BLaER1 (cell line): ENCODE results near the gene RFXAP.

Experiments
- H3K27ac ChIP-seq: shearing (Covaris generic); formaldehyde crosslinking; 2 replicates; pipeline ENCODE4 v1.8.1; 2022
- H3K27me3 ChIP-seq: shearing (Covaris generic); formaldehyde crosslinking; 2 replicates; pipeline ENCODE4 v1.8.1; 2022
- H3K36me3 ChIP-seq: shearing (Covaris generic); formaldehyde crosslinking; 2 replicates; pipeline ENCODE4 v1.8.1; 2022
- H3K4me1 ChIP-seq: shearing (Covaris generic); formaldehyde crosslinking; 2 replicates; pipeline ENCODE4 v1.8.1; 2022
- H3K4me2 ChIP-seq: shearing (Covaris generic); formaldehyde crosslinking; 2 replicates; pipeline ENCODE4 v1.8.1; 2022
- H3K4me3 ChIP-seq: shearing (Covaris generic); formaldehyde crosslinking; 2 replicates; pipeline ENCODE4 v1.8.1; 2022
- H3K9ac ChIP-seq: shearing (Covaris generic); formaldehyde crosslinking; 2 replicates; pipeline ENCODE4 v1.8.1; 2022
- H3K9me3 ChIP-seq: shearing (Covaris generic); formaldehyde crosslinking; 2 replicates; pipeline ENCODE4 v1.8.1; 2022
- H4K20me1 ChIP-seq: shearing (Covaris generic); formaldehyde crosslinking; 2 replicates; pipeline ENCODE4 v1.8.1; 2022
- Cebpa-rat ChIP-seq: shearing (Covaris generic); IDR thresholded peaks from 2 replicates; pipeline ENCODE4 v1.8.1; 2022

RFXAP gene

GRCh38 chr13:36862002-36862685 lies 43.1 kb downstream of the RFXAP start:
- TF ChIP-seq Cebpa-rat = no peak
- Histone ChIP-seq H4K20me1 (no peaks in the 10 kb centered on the region), H3K4me3 (no peak overlapping the region), H3K9ac (no peak overlapping the region), H3K9me3 (no peaks in the 10 kb centered on the region), H3K4me2 (no peak overlapping the region), H3K4me1 (no peaks in the 10 kb centered on the region), H3K27ac (no peak overlapping the region), H3K27me3 (no peaks in the 10 kb centered on the region), H3K36me3 (no peaks in the 10 kb centered on the region)

- Histone ChIP-seq H3K36me3 (no peaks in the 10 kb centered on the region), H3K9me3 (no peaks in the 10 kb centered on the region)
Measured at GRCh38 chr13:36862722-36863121, 43.7 kb downstream of the RFXAP start.

GRCh38 chr13:36865265-36865664 lies 46.2 kb downstream of the RFXAP start:
- H4K20me1 ChIP-seq = no peaks in the 10 kb centered on the region
- no peaks in the 10 kb centered on the region for H3K9me3 ChIP-seq
- no peaks in the 10 kb centered on the region for H3K27me3 ChIP-seq
- no peak for TF ChIP-seq Cebpa-rat
- H3K36me3 ChIP-seq = no peaks in the 10 kb centered on the region
- H3K4me2 ChIP-seq = no peak overlapping the region
- H3K4me1 ChIP-seq = no peaks in the 10 kb centered on the region
- H3K27ac ChIP-seq = no peak overlapping the region
- H3K9ac ChIP-seq = no peak overlapping the region
- H3K4me3 ChIP-seq = no peak overlapping the region

More at GRCh38 chr13:36862722-36863121, 43.7 kb downstream of the RFXAP start:
- no peak overlapping the region for H3K9ac ChIP-seq
- H3K4me2 ChIP-seq = no peak overlapping the region
- H3K4me1 ChIP-seq = no peaks in the 10 kb centered on the region
- H3K27me3 ChIP-seq = no peaks in the 10 kb centered on the region
- H3K27ac ChIP-seq = no peak overlapping the region
- H3K4me3 ChIP-seq = no peak overlapping the region
- H4K20me1 ChIP-seq = no peaks in the 10 kb centered on the region
- no peak for TF ChIP-seq Cebpa-rat

DNA sequence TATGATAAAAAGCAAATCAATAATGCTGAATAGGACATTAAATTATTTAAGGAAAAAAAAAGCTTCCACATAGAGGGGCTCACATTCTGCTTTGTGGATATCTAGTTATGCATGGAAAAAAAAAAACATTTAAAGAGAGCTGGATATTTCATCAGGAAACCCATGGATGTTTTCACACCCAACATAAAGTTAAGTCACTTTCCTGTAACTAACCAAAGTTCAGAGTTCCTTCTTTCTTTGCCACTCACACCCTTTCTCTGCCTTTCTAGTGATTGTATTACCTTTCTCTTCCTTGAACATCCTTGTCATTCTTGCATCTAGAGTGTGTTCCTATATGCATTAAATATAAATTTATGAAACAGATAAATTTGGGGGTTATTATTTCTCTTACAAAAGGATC lies 47.2 kb downstream of the RFXAP start:
- Histone ChIP-seq H3K4me3 (no peak overlapping the region), H3K27ac (no peak overlapping the region), H3K36me3 (no peaks in the 10 kb centered on the region), H3K27me3 (no peaks in the 10 kb centered on the region), H3K4me2 (no peak overlapping the region), H3K9me3 (no peaks in the 10 kb centered on the region), H3K4me1 (no peaks in the 10 kb centered on the region), H3K9ac (no peak overlapping the region), H4K20me1 (no peaks in the 10 kb centered on the region)
- no peak for TF ChIP-seq Cebpa-rat

- no peak overlapping the region for H3K27ac ChIP-seq
- no peaks in the 10 kb centered on the region for H3K36me3 ChIP-seq
Measured at GRCh38 chr13:36870050-36870692, 51.1 kb downstream of the RFXAP start.

DNA sequence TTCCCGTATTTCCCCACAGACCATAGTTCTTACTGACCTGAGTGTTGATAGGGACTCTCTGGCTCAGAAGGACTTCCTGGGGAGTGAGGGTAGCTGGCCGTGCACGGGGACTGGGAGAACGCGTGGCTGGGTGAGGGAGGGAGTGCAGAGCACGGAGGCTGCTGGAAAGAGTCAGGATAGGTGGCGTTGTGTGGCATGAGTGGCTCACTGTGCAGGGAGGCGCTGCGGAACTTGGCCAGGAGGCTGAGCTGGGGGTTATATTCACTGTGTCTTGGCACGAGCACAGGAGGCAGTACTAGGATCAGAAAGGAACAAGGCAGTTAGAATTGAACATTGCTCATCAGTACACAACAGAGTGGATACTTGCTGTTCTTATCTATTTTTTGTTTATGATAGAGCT lies 53.6 kb downstream of the RFXAP start:
- Histone ChIP-seq H3K4me3 (no peak overlapping the region), H3K36me3 (no peaks in the 10 kb centered on the region), H3K4me2 (no peak overlapping the region), H3K27ac (no peak overlapping the region), H3K4me1 (no peaks in the 10 kb centered on the region), H3K9ac (no peak overlapping the region), H3K9me3 (no peaks in the 10 kb centered on the region), H3K27me3 (no peaks in the 10 kb centered on the region), H4K20me1 (no peaks in the 10 kb centered on the region)
- no peak for TF ChIP-seq Cebpa-rat

More at GRCh38 chr13:36870050-36870692, 51.1 kb downstream of the RFXAP start:
- no peak for TF ChIP-seq Cebpa-rat
- no peak overlapping the region for H3K4me2 ChIP-seq
- H3K9ac ChIP-seq = no peak overlapping the region
- H4K20me1 ChIP-seq = no peaks in the 10 kb centered on the region
- H3K4me3 ChIP-seq = no peak overlapping the region
- H3K27me3 ChIP-seq = no peaks in the 10 kb centered on the region
- H3K4me1 ChIP-seq = no peaks in the 10 kb centered on the region
- H3K9me3 ChIP-seq = no peaks in the 10 kb centered on the region

- no peaks in the 10 kb centered on the region for H3K36me3 ChIP-seq
- H3K4me2 ChIP-seq = no peak overlapping the region
- no peak overlapping the region for H3K9ac ChIP-seq
- no peaks in the 10 kb centered on the region for H3K27me3 ChIP-seq
- H3K4me1 ChIP-seq = no peaks in the 10 kb centered on the region
- no peak overlapping the region for H3K27ac ChIP-seq
- no peaks in the 10 kb centered on the region for H4K20me1 ChIP-seq
- H3K9me3 ChIP-seq = no peaks in the 10 kb centered on the region
- H3K4me3 ChIP-seq = no peak overlapping the region
- TF ChIP-seq Cebpa-rat = no peak
Measured at GRCh38 chr13:36875431-36875830, 56.4 kb downstream of the RFXAP start.

DNA sequence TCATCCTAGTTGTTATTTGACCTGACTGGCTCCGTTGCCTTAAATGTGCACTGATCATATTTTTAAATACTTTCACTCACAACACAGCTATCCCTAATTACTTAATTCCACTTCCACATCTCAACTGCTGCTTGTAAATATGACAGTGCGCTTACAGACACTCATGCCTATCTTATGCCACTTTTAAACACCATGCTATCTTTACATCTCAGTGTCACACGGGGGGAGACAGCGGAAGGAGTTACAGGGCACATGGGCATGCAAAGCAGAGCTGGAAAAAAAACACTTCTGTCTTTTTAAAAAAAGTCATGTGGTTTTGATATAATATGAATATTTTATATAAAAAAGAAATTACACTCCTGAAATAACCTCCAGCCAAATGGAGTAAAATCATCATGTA lies 56.9 kb downstream of the RFXAP start:
- no peak for TF ChIP-seq Cebpa-rat
- Histone ChIP-seq H3K4me1 (no peaks in the 10 kb centered on the region), H3K4me2 (no peak overlapping the region), H3K9me3 (no peaks in the 10 kb centered on the region), H3K27ac (no peak overlapping the region), H4K20me1 (no peaks in the 10 kb centered on the region), H3K27me3 (no peaks in the 10 kb centered on the region), H3K4me3 (no peak overlapping the region), H3K36me3 (no peaks in the 10 kb centered on the region), H3K9ac (no peak overlapping the region)
